NB4 (cell line): ENCODE results near the gene PIR.

Experiments
- CTCF ChIP-seq: IDR thresholded peaks from one replicate; pipeline ENCODE4 v1.5.1; 2012; ENCODE audit warnings: low read depth, low read length
- MYC ChIP-seq: IDR thresholded peaks from 2 replicates; pipeline ENCODE4 v1.6.1; 2011; ENCODE audit warnings: low read depth, low read length
- POLR2A ChIP-seq: IDR thresholded peaks from 2 replicates; pipeline ENCODE4 v1.6.1; 2011; ENCODE audit warnings: mild to moderate bottlenecking; ENCODE audit not compliant: insufficient read length; ENCODE audit errors: extremely low read depth
- TF ChIP-seq, protein P1 (sequence below): IDR thresholded peaks from 2 replicates; pipeline ENCODE4 v1.6.1; 2011; ENCODE audit warnings: low read depth, low read length

DNA sequence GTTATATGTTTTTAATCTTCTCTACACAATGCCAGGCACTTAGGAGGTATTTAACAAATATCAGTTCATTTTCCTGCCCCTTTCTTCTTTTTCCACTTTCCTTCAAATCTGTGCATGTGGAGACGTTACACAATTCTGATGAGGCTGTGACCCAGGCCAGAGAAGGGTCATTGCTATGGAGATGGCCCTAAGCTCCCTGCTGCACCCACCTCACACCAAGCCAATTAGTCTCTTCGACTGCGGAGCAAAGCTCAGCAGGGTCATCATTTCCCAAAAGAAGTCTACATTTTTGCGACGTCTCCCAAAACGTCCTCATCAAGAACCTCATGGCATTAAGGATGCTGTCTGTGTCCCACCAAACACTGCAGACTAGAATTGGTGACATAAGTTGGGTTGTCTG lies 80.0 kb downstream of the PIR start:
- TF ChIP-seq, protein P1, sequence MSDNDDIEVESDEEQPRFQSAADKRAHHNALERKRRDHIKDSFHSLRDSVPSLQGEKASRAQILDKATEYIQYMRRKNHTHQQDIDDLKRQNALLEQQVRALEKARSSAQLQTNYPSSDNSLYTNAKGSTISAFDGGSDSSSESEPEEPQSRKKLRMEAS, result no peak
- TF ChIP-seq CTCF, result no peak
- no peak for TF ChIP-seq POLR2A
- TF ChIP-seq MYC, result no peak
